Fibroblast of mammary gland (primary cell): ENCODE measurements around the gene RGL3.
A peak's percentile ranks its signal among the peaks of the same experiment; 100 is the strongest.
"Not testable (repeated sequence)": the region's sequence is repeated elsewhere in the genome, so short reads cannot be mapped to it uniquely, and the experiment has no call there.

Experiments used
- DNase-seq: peaks from one replicate; pipeline ENCODE4 v3.0.0-alpha.2; 2010; ENCODE audit warnings: low read depth
- H3K4me3 ChIP-seq: 2 replicates; pipeline ENCODE4 v1.5.1; 2011; ENCODE audit warnings: low read depth, mild to moderate bottlenecking, low read length, moderate library complexity; ENCODE audit not compliant: control insufficient read depth
- CTCF ChIP-seq: conservative IDR thresholded peaks from 2 replicates; pipeline ENCODE4 v1.5.1; 2011; ENCODE audit warnings: low read depth, low read length, inconsistent platforms; ENCODE audit not compliant: control insufficient read depth, insufficient read depth

The RGL3 gene

GRCh38 chr19:11420429-11421370 lies 1.6 kb upstream of the RGL3 start:
- DNase-seq: peak; percentile 80
- no peak for TF ChIP-seq CTCF
- H3K4me3 ChIP-seq: peak overlapping the region; percentile 4

GRCh38 chr19:11418094-11418548 lies 993 bp downstream of the RGL3 start:
- H3K4me3 ChIP-seq: no peak overlapping the region
- TF ChIP-seq CTCF: no peak
- no peak for DNase-seq

- no peak overlapping the region for H3K4me3 ChIP-seq
- no peak for DNase-seq
- no peak for TF ChIP-seq CTCF
Measured at GRCh38 chr19:11416346-11417052, 2.6 kb downstream of the RGL3 start.

GRCh38 chr19:11414544-11414943 lies 4.6 kb downstream of the RGL3 start:
- H3K4me3 ChIP-seq: no peak overlapping the region
- DNase-seq: peak; percentile 42
- TF ChIP-seq CTCF: no peak

GRCh38 chr19:11410682-11411081 lies 8.4 kb downstream of the RGL3 start:
- H3K4me3 ChIP-seq: no peak overlapping the region
- TF ChIP-seq CTCF: no peak
- no peak for DNase-seq

- H3K4me3 ChIP-seq: no peak overlapping the region
- no peak for TF ChIP-seq CTCF
- no peak for DNase-seq
Measured at GRCh38 chr19:11408591-11408990, 10.5 kb downstream of the RGL3 start.

GRCh38 chr19:11406703-11407236 lies 12.3 kb downstream of the RGL3 start:
- not testable (repeated sequence) for H3K4me3 ChIP-seq, DNase-seq
